Panc1 (cell line): Measurements from ENCODE around the gene NAPG. TPM values are rescaled to one million over a fixed set of nuclear protein-coding genes. Genes with fewer than 3 reads are reported as not detected.

ENCODE experiments used
- ATAC-seq: fragments of 200-7000 bp; cut with Tn5 transposase; 2 replicates; pipeline ENCODE4 v1.9.1; 2020; ENCODE audit warnings: mild to moderate bottlenecking, moderate library complexity
- BruUV-seq: library from RNA; stranded (reverse); fragments of 400-500 nt; replicated peaks from 2 replicates; lab custom pipeline; 2021; lab: Mats Ljungman, UMichigan
- CTCF ChIA-PET: fragments of 300-600 bp; sonication (Branson Sonifier 250); formaldehyde crosslinking; loops from one replicate; lab custom pipeline; 2022; ENCODE audit warnings: antibody characterized with exemption; lab: Charles Lee
- POLR2A ChIA-PET: fragments of 300-600 bp; sonication (Branson Sonifier 250); formaldehyde crosslinking; loops from one replicate; lab custom pipeline; 2022; ENCODE audit warnings: antibody characterized with exemption; lab: Charles Lee
- DNase-seq: peaks from one replicate; pipeline ENCODE4 v3.0.0-alpha.2; 2010; ENCODE audit warnings: low read depth, low spot score
- H3K27ac ChIP-seq: 2 replicates; pipeline ENCODE4 v1.5.1; 2011; ENCODE audit warnings: mild to moderate bottlenecking, low read length, inconsistent platforms
- H3K27me3 ChIP-seq: fragments of 200-500 bp; sonication (Bioruptor generic); 2 replicates; pipeline ENCODE4 v1.6.0; 2014; ENCODE audit warnings: low read length, inconsistent platforms; ENCODE audit not compliant: control insufficient read depth, insufficient read depth
- H3K36me3 ChIP-seq: fragments of 200-500 bp; sonication (Bioruptor generic); 2 replicates; pipeline ENCODE4 v1.5.1; 2014; ENCODE audit warnings: inconsistent platforms, mild to moderate bottlenecking, low read length, moderate library complexity; ENCODE audit not compliant: control insufficient read depth, insufficient read depth
- H3K4me1 ChIP-seq: 2 replicates; pipeline ENCODE4 v1.5.1; 2011; ENCODE audit warnings: inconsistent platforms, mild to moderate bottlenecking, low read length, moderate library complexity; ENCODE audit not compliant: control insufficient read depth, insufficient read depth
- H3K4me3 ChIP-seq, 2 experiments: 2 replicates each; pipeline ENCODE4 v1.5.1; 2011 to 2012; ENCODE audit warnings: low read depth in 2 of 2, low read length in 2 of 2, mild to moderate bottlenecking in 2 of 2, inconsistent platforms in 1 of 2, moderate library complexity in 1 of 2
- H3K9me3 ChIP-seq: fragments of 200-500 bp; sonication (Bioruptor generic); 2 replicates; pipeline ENCODE4 v1.5.1; 2014; ENCODE audit warnings: low read depth, mild to moderate bottlenecking, inconsistent platforms, low read length, moderate library complexity; ENCODE audit not compliant: control insufficient read depth, insufficient read depth
- POLR2AphosphoS5 ChIP-seq: IDR thresholded peaks from 2 replicates; pipeline ENCODE4 v1.6.1; 2012; ENCODE audit warnings: mild to moderate bottlenecking, low read depth, low read length, moderate library complexity
- SIN3A ChIP-seq: IDR thresholded peaks from 2 replicates; pipeline ENCODE4 v1.6.1; 2012; ENCODE audit warnings: low read depth, mild to moderate bottlenecking, low read length, moderate library complexity, borderline replicate concordance; ENCODE audit not compliant: insufficient read depth
- TCF7L2 ChIP-seq: IDR thresholded peaks from 2 replicates; pipeline ENCODE4 v1.6.1; 2011; ENCODE audit warnings: mild to moderate bottlenecking, low read depth, low read length, inconsistent platforms
- in situ Hi-C: cut with HindIII; loops from 2 replicates; pipeline ENCODE4 v1.10.0; 2016; ENCODE audit warnings: low sequenced_read_pairs, low pct_unique_long_range_greater_than_20kb
- intact Hi-C: fragments of 100-400 bp; cut with micrococcal nuclease; formaldehyde crosslinking; loops from one replicate; pipeline ENCODE4 v1.10.0; 2022; ENCODE audit not compliant: unreplicated experiment
- total RNA-seq: library from RNA; stranded (reverse); gene quantifications from one replicate; pipeline ENCODE4 v1.2.1, GENCODE V29; 2021; ENCODE audit not compliant: unreplicated experiment
- TF ChIP-seq, protein P1 (sequence below): fragments of 450-650 bp; IDR thresholded peaks from 2 replicates; pipeline ENCODE4 v1.5.1; 2017; ENCODE audit warnings: mild to moderate bottlenecking
- TF ChIP-seq, protein P2 (sequence below), 2 experiments: IDR thresholded peaks; 2 replicates each; pipeline ENCODE4 v1.6.1; 2011 to 2012; ENCODE audit warnings: low read depth in 2 of 2, control low read depth in 1 of 2, low read length in 1 of 2, mild to moderate bottlenecking in 1 of 2, moderate library complexity in 1 of 2; ENCODE audit not compliant: insufficient read depth in 1 of 2

Gene NAPG
- total RNA-seq, 1 experiment from 2014 or later: 27.8 TPM

DNA sequence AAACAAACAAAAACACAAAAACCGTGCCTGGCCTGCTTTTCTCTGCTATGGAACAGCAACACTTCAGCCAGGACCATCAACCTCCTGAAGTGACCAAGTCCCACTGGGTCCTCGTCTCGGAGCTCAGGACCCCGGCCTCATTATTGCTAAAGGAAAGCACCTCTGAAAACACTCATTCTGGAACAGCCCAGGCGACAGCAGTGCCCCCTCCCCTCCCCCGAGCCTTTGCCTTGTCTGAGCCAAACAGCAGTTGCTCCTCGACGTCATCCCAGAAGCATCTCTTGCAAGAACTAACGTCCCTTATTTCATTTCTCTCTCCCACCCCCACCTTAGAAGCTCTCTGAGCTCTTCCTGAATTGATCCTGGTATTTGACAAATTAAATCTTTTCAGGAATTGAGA is 44.0 kb upstream of the NAPG start:
- TF ChIP-seq, protein P1, sequence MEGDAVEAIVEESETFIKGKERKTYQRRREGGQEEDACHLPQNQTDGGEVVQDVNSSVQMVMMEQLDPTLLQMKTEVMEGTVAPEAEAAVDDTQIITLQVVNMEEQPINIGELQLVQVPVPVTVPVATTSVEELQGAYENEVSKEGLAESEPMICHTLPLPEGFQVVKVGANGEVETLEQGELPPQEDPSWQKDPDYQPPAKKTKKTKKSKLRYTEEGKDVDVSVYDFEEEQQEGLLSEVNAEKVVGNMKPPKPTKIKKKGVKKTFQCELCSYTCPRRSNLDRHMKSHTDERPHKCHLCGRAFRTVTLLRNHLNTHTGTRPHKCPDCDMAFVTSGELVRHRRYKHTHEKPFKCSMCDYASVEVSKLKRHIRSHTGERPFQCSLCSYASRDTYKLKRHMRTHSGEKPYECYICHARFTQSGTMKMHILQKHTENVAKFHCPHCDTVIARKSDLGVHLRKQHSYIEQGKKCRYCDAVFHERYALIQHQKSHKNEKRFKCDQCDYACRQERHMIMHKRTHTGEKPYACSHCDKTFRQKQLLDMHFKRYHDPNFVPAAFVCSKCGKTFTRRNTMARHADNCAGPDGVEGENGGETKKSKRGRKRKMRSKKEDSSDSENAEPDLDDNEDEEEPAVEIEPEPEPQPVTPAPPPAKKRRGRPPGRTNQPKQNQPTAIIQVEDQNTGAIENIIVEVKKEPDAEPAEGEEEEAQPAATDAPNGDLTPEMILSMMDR: no peak
- TF ChIP-seq TCF7L2 (no peak), SIN3A (no peak), POLR2AphosphoS5 (no peak)
- TF ChIP-seq, protein P2, sequence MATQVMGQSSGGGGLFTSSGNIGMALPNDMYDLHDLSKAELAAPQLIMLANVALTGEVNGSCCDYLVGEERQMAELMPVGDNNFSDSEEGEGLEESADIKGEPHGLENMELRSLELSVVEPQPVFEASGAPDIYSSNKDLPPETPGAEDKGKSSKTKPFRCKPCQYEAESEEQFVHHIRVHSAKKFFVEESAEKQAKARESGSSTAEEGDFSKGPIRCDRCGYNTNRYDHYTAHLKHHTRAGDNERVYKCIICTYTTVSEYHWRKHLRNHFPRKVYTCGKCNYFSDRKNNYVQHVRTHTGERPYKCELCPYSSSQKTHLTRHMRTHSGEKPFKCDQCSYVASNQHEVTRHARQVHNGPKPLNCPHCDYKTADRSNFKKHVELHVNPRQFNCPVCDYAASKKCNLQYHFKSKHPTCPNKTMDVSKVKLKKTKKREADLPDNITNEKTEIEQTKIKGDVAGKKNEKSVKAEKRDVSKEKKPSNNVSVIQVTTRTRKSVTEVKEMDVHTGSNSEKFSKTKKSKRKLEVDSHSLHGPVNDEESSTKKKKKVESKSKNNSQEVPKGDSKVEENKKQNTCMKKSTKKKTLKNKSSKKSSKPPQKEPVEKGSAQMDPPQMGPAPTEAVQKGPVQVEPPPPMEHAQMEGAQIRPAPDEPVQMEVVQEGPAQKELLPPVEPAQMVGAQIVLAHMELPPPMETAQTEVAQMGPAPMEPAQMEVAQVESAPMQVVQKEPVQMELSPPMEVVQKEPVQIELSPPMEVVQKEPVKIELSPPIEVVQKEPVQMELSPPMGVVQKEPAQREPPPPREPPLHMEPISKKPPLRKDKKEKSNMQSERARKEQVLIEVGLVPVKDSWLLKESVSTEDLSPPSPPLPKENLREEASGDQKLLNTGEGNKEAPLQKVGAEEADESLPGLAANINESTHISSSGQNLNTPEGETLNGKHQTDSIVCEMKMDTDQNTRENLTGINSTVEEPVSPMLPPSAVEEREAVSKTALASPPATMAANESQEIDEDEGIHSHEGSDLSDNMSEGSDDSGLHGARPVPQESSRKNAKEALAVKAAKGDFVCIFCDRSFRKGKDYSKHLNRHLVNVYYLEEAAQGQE (IDR thresholded peaks at IDR 0.05; ENCODE audit: insufficient read depth in 1 of 2, low read depth in 2 of 2, low read length in 1 of 2): no peak
- DNase-seq (no peak), ATAC-seq (no peak)
- H3K36me3 ChIP-seq: no peaks in the 10 kb centered on the region
- no peak overlapping the region for H3K4me3 ChIP-seq
- ChIA-PET CTCF (no interaction called here), POLR2A (no interaction called here)
- in situ Hi-C loops: no loop called here
- no peak overlapping the region for H3K27ac ChIP-seq
- no TSS peak for BruUV-seq
- peaks cover 14% of the 10 kb centered on the region for H3K27me3 ChIP-seq
- H3K4me1 ChIP-seq: no peaks in the 10 kb centered on the region
- intact Hi-C loops: no loop called here
- no peaks in the 10 kb centered on the region for H3K9me3 ChIP-seq

DNA sequence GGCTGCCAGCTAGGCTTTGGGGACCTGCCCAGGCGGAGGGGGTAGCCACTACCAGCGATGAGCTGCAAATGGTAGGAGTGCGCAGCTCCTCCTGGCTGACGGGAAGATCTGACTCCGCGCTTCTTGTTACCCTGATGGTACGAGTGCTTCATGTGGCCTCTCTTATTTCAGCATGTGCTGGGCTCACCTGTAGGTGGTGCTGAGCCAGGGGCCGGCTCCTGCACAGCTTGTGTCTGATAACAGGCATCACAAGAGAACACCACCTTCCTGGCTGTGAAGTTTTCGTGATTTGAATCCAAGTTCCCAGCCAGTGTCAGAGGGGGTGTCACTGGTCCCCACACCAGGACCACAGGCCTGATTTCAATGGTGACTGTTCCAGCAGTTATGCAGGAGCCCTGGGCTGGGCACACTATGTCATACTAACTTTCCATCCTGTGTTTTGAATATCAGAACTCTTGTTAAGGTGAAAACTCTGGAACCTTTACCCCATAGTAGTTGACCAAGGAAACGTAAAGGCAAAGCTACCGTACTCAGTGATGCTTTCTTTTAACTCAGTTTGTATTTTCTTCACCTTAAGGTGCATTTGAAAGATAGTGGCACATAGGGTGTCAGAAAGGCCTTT is 43.4 kb upstream of the NAPG start:
- peaks cover 13% of the 10 kb centered on the region for H3K27me3 ChIP-seq
- no peak overlapping the region for H3K27ac ChIP-seq
- DNase-seq (no peak), ATAC-seq (no peak)
- TF ChIP-seq, protein P2 (IDR thresholded peaks at IDR 0.05; ENCODE audit: insufficient read depth in 1 of 2, low read depth in 2 of 2, low read length in 1 of 2): no peak
- TF ChIP-seq, protein P1: no peak
- TF ChIP-seq POLR2AphosphoS5 (no peak), TCF7L2 (no peak), SIN3A (no peak)
- BruUV-seq: no TSS peak
- no peak overlapping the region for H3K4me3 ChIP-seq
- ChIA-PET CTCF (no interaction called here), POLR2A (no interaction called here)
- H3K4me1 ChIP-seq: no peaks in the 10 kb centered on the region
- H3K9me3 ChIP-seq: no peaks in the 10 kb centered on the region
- no peaks in the 10 kb centered on the region for H3K36me3 ChIP-seq
- intact Hi-C loops (no loop called here), in situ Hi-C loops (no loop called here)
